ENCODE data around the gene NXPE4. TPM values are rescaled to one million over a fixed set of nuclear protein-coding genes. Genes with fewer than 3 reads are reported as not detected.

The NXPE4 gene
- total RNA-seq, 1 experiment from 2014 or later: 0.11 TPM

DNA sequence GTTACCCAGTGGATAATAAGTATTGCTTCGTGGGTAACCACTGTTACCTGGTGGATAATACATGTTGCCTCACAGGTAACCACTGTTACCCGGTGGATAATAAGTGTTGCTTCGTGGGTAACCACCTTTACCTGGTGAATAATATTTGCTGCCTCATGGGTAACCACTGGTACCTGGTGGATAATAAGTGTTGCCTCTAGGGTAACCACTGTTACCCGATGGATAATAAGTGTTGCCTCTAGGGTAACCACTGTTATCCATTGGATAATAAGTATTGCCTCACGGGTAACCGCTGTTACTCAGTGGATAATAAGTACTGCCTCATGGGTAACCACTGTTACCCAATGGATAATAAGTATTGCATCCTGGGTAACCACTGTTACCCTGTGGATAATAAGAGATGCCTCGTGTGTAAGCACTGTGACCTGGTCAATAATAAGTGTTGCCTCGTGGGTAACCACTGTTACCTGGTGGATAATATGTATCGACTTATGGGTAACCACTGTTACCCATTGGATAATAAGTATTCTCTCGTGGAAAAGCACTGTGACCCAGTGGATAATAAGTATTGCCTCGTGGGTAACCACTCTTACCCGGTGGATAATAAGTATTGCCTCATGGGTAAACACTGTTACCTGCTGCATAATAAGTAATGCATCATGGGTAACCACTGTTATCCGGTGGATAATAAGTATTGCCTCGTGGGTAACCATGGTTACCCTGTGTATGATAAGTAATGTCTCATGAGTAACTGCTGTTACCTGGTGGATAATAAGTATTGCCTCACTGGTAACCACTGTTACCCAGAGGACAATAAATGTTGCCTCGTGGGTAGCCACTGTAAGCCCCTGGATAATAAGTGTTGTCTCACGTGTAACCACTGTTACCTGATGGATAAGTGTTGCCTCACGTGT, 20.1 kb upstream of the NXPE4 start (continued):
- TF ChIP-seq, protein P1, sequence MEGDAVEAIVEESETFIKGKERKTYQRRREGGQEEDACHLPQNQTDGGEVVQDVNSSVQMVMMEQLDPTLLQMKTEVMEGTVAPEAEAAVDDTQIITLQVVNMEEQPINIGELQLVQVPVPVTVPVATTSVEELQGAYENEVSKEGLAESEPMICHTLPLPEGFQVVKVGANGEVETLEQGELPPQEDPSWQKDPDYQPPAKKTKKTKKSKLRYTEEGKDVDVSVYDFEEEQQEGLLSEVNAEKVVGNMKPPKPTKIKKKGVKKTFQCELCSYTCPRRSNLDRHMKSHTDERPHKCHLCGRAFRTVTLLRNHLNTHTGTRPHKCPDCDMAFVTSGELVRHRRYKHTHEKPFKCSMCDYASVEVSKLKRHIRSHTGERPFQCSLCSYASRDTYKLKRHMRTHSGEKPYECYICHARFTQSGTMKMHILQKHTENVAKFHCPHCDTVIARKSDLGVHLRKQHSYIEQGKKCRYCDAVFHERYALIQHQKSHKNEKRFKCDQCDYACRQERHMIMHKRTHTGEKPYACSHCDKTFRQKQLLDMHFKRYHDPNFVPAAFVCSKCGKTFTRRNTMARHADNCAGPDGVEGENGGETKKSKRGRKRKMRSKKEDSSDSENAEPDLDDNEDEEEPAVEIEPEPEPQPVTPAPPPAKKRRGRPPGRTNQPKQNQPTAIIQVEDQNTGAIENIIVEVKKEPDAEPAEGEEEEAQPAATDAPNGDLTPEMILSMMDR (IDR thresholded peaks at IDR 0.05): no peak
- TF ChIP-seq ATF6 (CRISPR knock-in tag; IDR thresholded peaks at IDR 0.05) (no peak), FOXK1 (CRISPR knock-in tag; IDR thresholded peaks at IDR 0.05) (no peak), ELF4 (CRISPR knock-in tag; IDR thresholded peaks at IDR 0.05; ENCODE audit: low read depth) (no peak), ESRRA (CRISPR knock-in tag; IDR thresholded peaks at IDR 0.05; ENCODE audit: borderline replicate concordance) (no peak), CREB1 (CRISPR knock-in tag; IDR thresholded peaks at IDR 0.05) (no peak), ZBTB21 (CRISPR knock-in tag; IDR thresholded peaks at IDR 0.05; ENCODE audit: borderline replicate concordance) (no peak), ZNF138 (CRISPR knock-in tag; conservative IDR thresholded peaks at IDR 0.05) (no peak), IRF1 (CRISPR knock-in tag; IDR thresholded peaks at IDR 0.05) (no peak)
- TF ChIP-seq, protein P2, sequence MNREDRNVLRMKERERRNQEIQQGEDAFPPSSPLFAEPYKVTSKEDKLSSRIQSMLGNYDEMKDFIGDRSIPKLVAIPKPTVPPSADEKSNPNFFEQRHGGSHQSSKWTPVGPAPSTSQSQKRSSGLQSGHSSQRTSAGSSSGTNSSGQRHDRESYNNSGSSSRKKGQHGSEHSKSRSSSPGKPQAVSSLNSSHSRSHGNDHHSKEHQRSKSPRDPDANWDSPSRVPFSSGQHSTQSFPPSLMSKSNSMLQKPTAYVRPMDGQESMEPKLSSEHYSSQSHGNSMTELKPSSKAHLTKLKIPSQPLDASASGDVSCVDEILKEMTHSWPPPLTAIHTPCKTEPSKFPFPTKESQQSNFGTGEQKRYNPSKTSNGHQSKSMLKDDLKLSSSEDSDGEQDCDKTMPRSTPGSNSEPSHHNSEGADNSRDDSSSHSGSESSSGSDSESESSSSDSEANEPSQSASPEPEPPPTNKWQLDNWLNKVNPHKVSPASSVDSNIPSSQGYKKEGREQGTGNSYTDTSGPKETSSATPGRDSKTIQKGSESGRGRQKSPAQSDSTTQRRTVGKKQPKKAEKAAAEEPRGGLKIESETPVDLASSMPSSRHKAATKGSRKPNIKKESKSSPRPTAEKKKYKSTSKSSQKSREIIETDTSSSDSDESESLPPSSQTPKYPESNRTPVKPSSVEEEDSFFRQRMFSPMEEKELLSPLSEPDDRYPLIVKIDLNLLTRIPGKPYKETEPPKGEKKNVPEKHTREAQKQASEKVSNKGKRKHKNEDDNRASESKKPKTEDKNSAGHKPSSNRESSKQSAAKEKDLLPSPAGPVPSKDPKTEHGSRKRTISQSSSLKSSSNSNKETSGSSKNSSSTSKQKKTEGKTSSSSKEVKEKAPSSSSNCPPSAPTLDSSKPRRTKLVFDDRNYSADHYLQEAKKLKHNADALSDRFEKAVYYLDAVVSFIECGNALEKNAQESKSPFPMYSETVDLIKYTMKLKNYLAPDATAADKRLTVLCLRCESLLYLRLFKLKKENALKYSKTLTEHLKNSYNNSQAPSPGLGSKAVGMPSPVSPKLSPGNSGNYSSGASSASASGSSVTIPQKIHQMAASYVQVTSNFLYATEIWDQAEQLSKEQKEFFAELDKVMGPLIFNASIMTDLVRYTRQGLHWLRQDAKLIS (CRISPR knock-in tag; IDR thresholded peaks at IDR 0.05; ENCODE audit: borderline replicate concordance): no peak

GRCh38 chr11:114614127-114614720, 18.6 kb upstream of the NXPE4 start:
- ATAC-seq: no peak
- Mint-ChIP-seq H3K4me1 (no peaks in the 10 kb centered on the region), H3K36me3 (peaks cover 62% of the 10 kb centered on the region), H3K27me3 (ENCODE audit: low read depth) (no peaks in the 10 kb centered on the region), H3K4me3 (no peak overlapping the region), H3K9me3 (peaks cover 99% of the 10 kb centered on the region), H3K27ac (no peak overlapping the region)
- POLR2A ChIA-PET: no interaction called here
- CTCF ChIA-PET: no interaction called here
- DNase-seq (ENCODE audit: low spot score): no peak
- TF ChIP-seq ZNF671 (CRISPR knock-in tag; IDR thresholded peaks at IDR 0.05): no peak
- no peak for TF ChIP-seq TP53 (CRISPR knock-in tag; IDR thresholded peaks at IDR 0.05)
- no peak for TF ChIP-seq ZBTB21 (CRISPR knock-in tag; IDR thresholded peaks at IDR 0.05; ENCODE audit: borderline replicate concordance)
- TF ChIP-seq, protein P3, sequence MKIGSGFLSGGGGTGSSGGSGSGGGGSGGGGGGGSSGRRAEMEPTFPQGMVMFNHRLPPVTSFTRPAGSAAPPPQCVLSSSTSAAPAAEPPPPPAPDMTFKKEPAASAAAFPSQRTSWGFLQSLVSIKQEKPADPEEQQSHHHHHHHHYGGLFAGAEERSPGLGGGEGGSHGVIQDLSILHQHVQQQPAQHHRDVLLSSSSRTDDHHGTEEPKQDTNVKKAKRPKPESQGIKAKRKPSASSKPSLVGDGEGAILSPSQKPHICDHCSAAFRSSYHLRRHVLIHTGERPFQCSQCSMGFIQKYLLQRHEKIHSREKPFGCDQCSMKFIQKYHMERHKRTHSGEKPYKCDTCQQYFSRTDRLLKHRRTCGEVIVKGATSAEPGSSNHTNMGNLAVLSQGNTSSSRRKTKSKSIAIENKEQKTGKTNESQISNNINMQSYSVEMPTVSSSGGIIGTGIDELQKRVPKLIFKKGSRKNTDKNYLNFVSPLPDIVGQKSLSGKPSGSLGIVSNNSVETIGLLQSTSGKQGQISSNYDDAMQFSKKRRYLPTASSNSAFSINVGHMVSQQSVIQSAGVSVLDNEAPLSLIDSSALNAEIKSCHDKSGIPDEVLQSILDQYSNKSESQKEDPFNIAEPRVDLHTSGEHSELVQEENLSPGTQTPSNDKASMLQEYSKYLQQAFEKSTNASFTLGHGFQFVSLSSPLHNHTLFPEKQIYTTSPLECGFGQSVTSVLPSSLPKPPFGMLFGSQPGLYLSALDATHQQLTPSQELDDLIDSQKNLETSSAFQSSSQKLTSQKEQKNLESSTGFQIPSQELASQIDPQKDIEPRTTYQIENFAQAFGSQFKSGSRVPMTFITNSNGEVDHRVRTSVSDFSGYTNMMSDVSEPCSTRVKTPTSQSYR (CRISPR knock-in tag; IDR thresholded peaks at IDR 0.05): no peak
- TF ChIP-seq, protein P1 (IDR thresholded peaks at IDR 0.05): no peak
- no peak for TF ChIP-seq CBFB (CRISPR knock-in tag; IDR thresholded peaks at IDR 0.05; ENCODE audit: low read depth)
- no peak for TF ChIP-seq JUN (CRISPR knock-in tag; IDR thresholded peaks at IDR 0.05)
- TF ChIP-seq, protein P4, sequence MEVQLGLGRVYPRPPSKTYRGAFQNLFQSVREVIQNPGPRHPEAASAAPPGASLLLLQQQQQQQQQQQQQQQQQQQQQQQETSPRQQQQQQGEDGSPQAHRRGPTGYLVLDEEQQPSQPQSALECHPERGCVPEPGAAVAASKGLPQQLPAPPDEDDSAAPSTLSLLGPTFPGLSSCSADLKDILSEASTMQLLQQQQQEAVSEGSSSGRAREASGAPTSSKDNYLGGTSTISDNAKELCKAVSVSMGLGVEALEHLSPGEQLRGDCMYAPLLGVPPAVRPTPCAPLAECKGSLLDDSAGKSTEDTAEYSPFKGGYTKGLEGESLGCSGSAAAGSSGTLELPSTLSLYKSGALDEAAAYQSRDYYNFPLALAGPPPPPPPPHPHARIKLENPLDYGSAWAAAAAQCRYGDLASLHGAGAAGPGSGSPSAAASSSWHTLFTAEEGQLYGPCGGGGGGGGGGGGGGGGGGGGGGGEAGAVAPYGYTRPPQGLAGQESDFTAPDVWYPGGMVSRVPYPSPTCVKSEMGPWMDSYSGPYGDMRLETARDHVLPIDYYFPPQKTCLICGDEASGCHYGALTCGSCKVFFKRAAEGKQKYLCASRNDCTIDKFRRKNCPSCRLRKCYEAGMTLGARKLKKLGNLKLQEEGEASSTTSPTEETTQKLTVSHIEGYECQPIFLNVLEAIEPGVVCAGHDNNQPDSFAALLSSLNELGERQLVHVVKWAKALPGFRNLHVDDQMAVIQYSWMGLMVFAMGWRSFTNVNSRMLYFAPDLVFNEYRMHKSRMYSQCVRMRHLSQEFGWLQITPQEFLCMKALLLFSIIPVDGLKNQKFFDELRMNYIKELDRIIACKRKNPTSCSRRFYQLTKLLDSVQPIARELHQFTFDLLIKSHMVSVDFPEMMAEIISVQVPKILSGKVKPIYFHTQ (CRISPR knock-in tag; IDR thresholded peaks at IDR 0.05): no peak
